Fibroblast of pulmonary artery (primary cell): Measurements from ENCODE around the gene SLC6A15.

Source experiments
- DNase-seq: peaks from one replicate; pipeline ENCODE4 v3.0.0-alpha.2; 2010; ENCODE audit warnings: low read depth
- H3K4me3 ChIP-seq: replicated peaks from 2 replicates; pipeline ENCODE4 v1.5.1; 2011; ENCODE audit warnings: low read depth, mild to moderate bottlenecking, control low read depth, low read length, moderate library complexity
- CTCF ChIP-seq: IDR thresholded peaks from 2 replicates; pipeline ENCODE4 v1.5.1; 2011; ENCODE audit warnings: mild to moderate bottlenecking, control low read depth, low read length, inconsistent platforms; ENCODE audit errors: missing control alignments

The SLC6A15 gene

GRCh38 chr12:84912198-84913128 lies at the start of gene SLC6A15:
SLC6A15 (minus strand) TSS chr12:84912799; CDS start chr12:84892120, 20,679 bp downstream.
- peak within 1 kb of the TSS; percentile 74 for H3K4me3 ChIP-seq
- peak; percentile 39 for TF ChIP-seq CTCF
- peak; percentile 89 for DNase-seq

GRCh38 chr12:84960918-84961317 lies 48.3 kb upstream of the SLC6A15 start:
- H3K4me3 ChIP-seq: no peak overlapping the region
- TF ChIP-seq CTCF: no peak
- DNase-seq: no peak

- H3K4me3 ChIP-seq: no peak overlapping the region
- no peak for TF ChIP-seq CTCF
- DNase-seq: no peak
Measured at GRCh38 chr12:84955298-84955697, 42.7 kb upstream of the SLC6A15 start.

DNA sequence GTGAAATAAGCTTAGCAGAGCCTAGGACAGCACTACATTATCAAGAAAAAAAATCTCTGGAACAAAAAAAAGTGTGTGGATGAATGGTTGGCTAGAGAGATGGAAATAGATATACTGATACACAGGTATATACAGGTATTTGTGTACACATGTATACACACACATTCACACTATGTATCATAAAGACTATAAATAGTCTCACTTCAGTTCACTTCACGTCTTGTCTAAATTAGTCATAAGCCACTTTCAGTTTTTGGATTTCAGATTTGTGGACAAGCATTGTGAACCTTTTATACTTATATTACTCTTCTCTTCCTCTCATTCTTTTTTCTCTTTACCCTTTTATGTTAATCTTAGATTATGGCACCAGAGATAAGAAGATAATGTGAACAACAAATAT lies 41.8 kb upstream of the SLC6A15 start:
- TF ChIP-seq CTCF: no peak
- H3K4me3 ChIP-seq: no peak overlapping the region
- no peak for DNase-seq

DNA sequence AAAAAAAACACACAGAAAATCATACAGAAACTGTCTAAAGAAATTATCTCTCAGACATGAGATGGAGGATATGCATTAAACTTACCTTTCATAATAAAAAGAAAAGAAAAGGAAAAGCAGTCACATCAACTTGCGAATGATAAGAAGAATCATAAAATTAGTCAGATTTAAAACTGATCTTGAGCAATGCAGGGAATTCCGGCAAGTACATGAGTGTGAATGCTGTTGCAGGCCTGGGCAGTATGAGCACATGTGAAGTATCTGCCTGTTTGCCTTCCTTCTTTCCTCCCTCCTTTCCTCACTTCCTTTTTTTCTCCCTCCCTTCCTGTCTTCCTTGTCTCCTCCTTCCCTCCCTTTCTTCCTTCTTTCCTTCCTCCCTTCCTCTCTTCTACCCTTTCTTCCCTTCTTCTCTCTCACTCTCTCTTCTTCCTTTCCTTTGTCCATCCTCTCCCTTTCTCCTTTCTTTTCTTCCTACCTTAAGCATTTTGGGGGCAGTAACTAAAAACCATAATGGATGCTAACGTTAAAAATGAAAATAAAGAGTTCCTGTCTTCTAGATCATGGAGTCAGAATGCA lies 38.5 kb upstream of the SLC6A15 start:
- no peak for TF ChIP-seq CTCF
- no peak overlapping the region for H3K4me3 ChIP-seq
- DNase-seq: peak; percentile 5

- TF ChIP-seq CTCF: no peak
- no peak for DNase-seq
- no peak overlapping the region for H3K4me3 ChIP-seq
Measured at GRCh38 chr12:84946753-84947152, 34.2 kb upstream of the SLC6A15 start.
